MM.1S (cell line): ENCODE data around the gene LRP5.
A peak's percentile ranks its signal among the peaks of the same experiment; 100 is the strongest.

Experiments
- DNase-seq: peaks from one replicate; pipeline ENCODE4 v3.0.0-alpha.2; 2015
- H2AFZ ChIP-seq: fragments of 300-600 bp; sonication (generic); 2 replicates; pipeline ENCODE4 v1.6.0; 2016; ENCODE audit warnings: antibody characterized with exemption, low read length
- H3F3A ChIP-seq: fragments of 300-600 bp; sonication (generic); 2 replicates; pipeline ENCODE4 v1.6.1; 2016; ENCODE audit warnings: mild to moderate bottlenecking, antibody characterized with exemption, low read length, moderate library complexity, mixed read lengths; ENCODE audit not compliant: insufficient read depth
- H3K27ac ChIP-seq: fragments of 300-600 bp; sonication (generic); 2 replicates; pipeline ENCODE4 v1.5.1; 2016; ENCODE audit warnings: mild to moderate bottlenecking, low read length
- H3K27me3 ChIP-seq: fragments of 300-600 bp; sonication (generic); replicated peaks from 2 replicates; pipeline ENCODE4 v1.6.0; 2016; ENCODE audit warnings: low read length; ENCODE audit not compliant: insufficient read depth
- H3K36me3 ChIP-seq: fragments of 300-600 bp; sonication (generic); replicated peaks from 2 replicates; pipeline ENCODE4 v1.6.1; 2016; ENCODE audit warnings: mild to moderate bottlenecking, low read length, mixed read lengths; ENCODE audit not compliant: insufficient read depth
- H3K4me1 ChIP-seq: fragments of 300-600 bp; sonication (generic); 2 replicates; pipeline ENCODE4 v1.6.1; 2016; ENCODE audit warnings: low read length, mixed read lengths
- H3K4me2 ChIP-seq: fragments of 300-600 bp; sonication (generic); 2 replicates; pipeline ENCODE4 v1.6.0; 2016; ENCODE audit warnings: low read depth, low read length
- H3K4me3 ChIP-seq: fragments of 300-600 bp; sonication (generic); 2 replicates; pipeline ENCODE4 v1.5.1; 2016; ENCODE audit warnings: low read length, mixed read lengths
- H3K79me2 ChIP-seq: fragments of 300-600 bp; sonication (generic); 2 replicates; pipeline ENCODE4 v1.6.1; 2016; ENCODE audit warnings: mixed run types, low read length, mixed read lengths
- H3K9ac ChIP-seq: fragments of 300-600 bp; sonication (generic); 2 replicates; pipeline ENCODE4 v1.6.1; 2016; ENCODE audit warnings: low read length, mixed read lengths
- H3K9me2 ChIP-seq: fragments of 300-600 bp; sonication (generic); replicated peaks from 2 replicates; pipeline ENCODE4 v1.6.1; 2016; ENCODE audit warnings: mild to moderate bottlenecking, low read length, mixed read lengths; ENCODE audit not compliant: insufficient read depth
- H3K9me3 ChIP-seq: fragments of 300-600 bp; sonication (generic); replicated peaks from 2 replicates; pipeline ENCODE4 v1.6.1; 2016; ENCODE audit warnings: mild to moderate bottlenecking, low read length, mixed read lengths; ENCODE audit not compliant: insufficient read depth
- H4K20me1 ChIP-seq: fragments of 300-600 bp; sonication (generic); 2 replicates; pipeline ENCODE4 v1.6.1; 2016; ENCODE audit warnings: mild to moderate bottlenecking, low read length, moderate library complexity, mixed read lengths; ENCODE audit not compliant: insufficient read depth
- CTCF ChIP-seq: fragments of 300-600 bp; sonication (generic); IDR thresholded peaks from 2 replicates; pipeline ENCODE4 v1.5.1; 2016; ENCODE audit warnings: antibody characterized with exemption, low read length, mixed read lengths
- EZH2 ChIP-seq: fragments of 300-600 bp; sonication (generic); optimal IDR thresholded peaks from 2 replicates; pipeline ENCODE3; 2017; ENCODE audit warnings: low read depth, mild to moderate bottlenecking, antibody characterized with exemption, low read length, mixed read lengths
- EZH2phosphoT487 ChIP-seq: fragments of 300-600 bp; sonication (generic); IDR thresholded peaks from 2 replicates; pipeline ENCODE4 v1.6.1; 2018; ENCODE audit warnings: antibody characterized with exemption, low read length

Gene LRP5

GRCh38 chr11:68309621-68310185 is 2.7 kb upstream of the LRP5 start:
- Histone ChIP-seq H2AFZ (no peak overlapping the region), H3K4me3 (no peak overlapping the region), H4K20me1 (no peaks in the 10 kb centered on the region), H3K9me2 (no peaks in the 10 kb centered on the region), H3K79me2 (peaks cover 12% of the 10 kb centered on the region), H3K27me3 (no peaks in the 10 kb centered on the region), H3F3A (peaks cover 14% of the 10 kb centered on the region; the same call in 1 of the 2 replicates), H3K9me3 (no peaks in the 10 kb centered on the region), H3K4me1 (peaks cover 7% of the 10 kb centered on the region), H3K27ac (no peak overlapping the region), H3K36me3 (no peaks in the 10 kb centered on the region), H3K4me2 (no peak overlapping the region), H3K9ac (no peak overlapping the region)
- no peak for TF ChIP-seq EZH2phosphoT487
- TF ChIP-seq CTCF = no peak
- TF ChIP-seq EZH2 = no peak
- no peak for DNase-seq

- Histone ChIP-seq H3K36me3 (no peaks in the 10 kb centered on the region), H3K4me1 (peaks cover 7% of the 10 kb centered on the region), H2AFZ (no peak overlapping the region), H3K4me2 (no peak overlapping the region), H3K79me2 (peaks cover 26% of the 10 kb centered on the region), H3K27ac (no peak overlapping the region), H3K9me2 (no peaks in the 10 kb centered on the region), H3K9me3 (no peaks in the 10 kb centered on the region), H4K20me1 (no peaks in the 10 kb centered on the region), H3F3A (peaks cover 14% of the 10 kb centered on the region; the same call in 1 of the 2 replicates), H3K27me3 (no peaks in the 10 kb centered on the region), H3K9ac (no peak overlapping the region), H3K4me3 (no peak overlapping the region)
- no peak for TF ChIP-seq EZH2phosphoT487
- no peak for TF ChIP-seq CTCF
- TF ChIP-seq EZH2 = no peak
- DNase-seq = no peak
These were observed 953 bp upstream of the LRP5 start for GRCh38 chr11:68311160-68312116.

GRCh38 chr11:68312780-68313573 is 586 bp downstream of the LRP5 start:
- H3K4me3 ChIP-seq = peak overlapping the region; percentile 62
- no peaks in the 10 kb centered on the region for H3K9me2 ChIP-seq
- no peaks in the 10 kb centered on the region for H3K9me3 ChIP-seq
- no peaks in the 10 kb centered on the region for H3K36me3 ChIP-seq
- no peak for TF ChIP-seq EZH2
- TF ChIP-seq EZH2phosphoT487 = no peak
- no peak for TF ChIP-seq CTCF
- H4K20me1 ChIP-seq = no peaks in the 10 kb centered on the region
- peaks cover 38% of the 10 kb centered on the region for H3K79me2 ChIP-seq
- H3K9ac ChIP-seq = peak overlapping the region; percentile 40
- H3K27ac ChIP-seq = no peak overlapping the region
- peaks cover 14% of the 10 kb centered on the region; the same call in 1 of the 2 replicates for H3F3A ChIP-seq
- peaks cover 7% of the 10 kb centered on the region for H3K4me1 ChIP-seq
- DNase-seq = peak; percentile 20
- H2AFZ ChIP-seq = peak overlapping the region; percentile 25
- H3K27me3 ChIP-seq = no peaks in the 10 kb centered on the region
- H3K4me2 ChIP-seq = peak overlapping the region; percentile 82
